HUES64 (cell line): ENCODE measurements around the gene RBM33.

ENCODE experiments used
- H3K27ac ChIP-seq: 2 replicates; pipeline ENCODE4 v1.7.0; 2013; ENCODE audit warnings: low read depth, low read length, inconsistent platforms
- H3K27me3 ChIP-seq: 2 replicates; pipeline ENCODE4 v1.6.1; 2013; ENCODE audit warnings: mild to moderate bottlenecking, low read length; ENCODE audit not compliant: insufficient read depth
- H3K36me3 ChIP-seq: 2 replicates; pipeline ENCODE4 v1.6.1; 2013; ENCODE audit warnings: mild to moderate bottlenecking, low read length; ENCODE audit not compliant: insufficient read depth
- H3K4me1 ChIP-seq: 2 replicates; pipeline ENCODE4 v1.6.1; 2013; ENCODE audit warnings: mild to moderate bottlenecking, low read length, moderate library complexity; ENCODE audit not compliant: insufficient read depth
- H3K4me3 ChIP-seq: 2 replicates; pipeline ENCODE4 v1.5.1; 2013; ENCODE audit warnings: mild to moderate bottlenecking, low read length, moderate library complexity
- H3K9ac ChIP-seq: 2 replicates; pipeline ENCODE4 v1.6.1; 2013; ENCODE audit warnings: mild to moderate bottlenecking, low read depth, low read length
- H3K9me3 ChIP-seq: 2 replicates; pipeline ENCODE4 v1.6.1; 2013; ENCODE audit warnings: low read depth, low read length; ENCODE audit not compliant: insufficient read depth
- WGBS: fragments of 150-250, 120-280 bp; methylation state at CpG from one replicate; pipeline ENCODE4 v1.1.7; 2013; ENCODE audit warnings: missing lambda C conversion rate; 5-methylcytosine and 5-hydroxymethylcytosine counted together

Gene RBM33

DNA sequence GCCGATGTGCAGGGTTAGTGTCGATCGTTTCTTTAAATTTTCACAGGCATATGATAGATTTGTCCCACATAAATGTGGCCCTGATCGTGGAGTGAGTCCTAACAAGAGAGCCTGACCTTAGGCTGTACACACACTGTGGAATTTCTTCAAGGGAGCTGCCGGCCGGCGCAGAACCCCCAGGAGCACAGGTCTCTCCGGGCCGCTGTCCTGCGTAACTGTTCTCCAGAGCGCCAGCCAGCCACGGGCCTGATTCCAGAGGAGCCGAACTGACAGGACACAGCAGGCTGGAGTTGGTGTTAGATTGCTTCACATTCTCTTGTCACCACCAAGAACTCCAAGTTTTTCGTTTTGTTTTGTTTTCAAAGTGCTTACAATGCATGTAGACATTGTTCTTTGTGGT is 130.5 kb downstream of the RBM33 start:
- H3K27me3 ChIP-seq = no peaks in the 10 kb centered on the region
- H3K4me1 ChIP-seq = no peaks in the 10 kb centered on the region
- H3K9me3 ChIP-seq = no peaks in the 10 kb centered on the region
- no peak overlapping the region for H3K4me3 ChIP-seq
- H3K9ac ChIP-seq = no peak overlapping the region
- no peak overlapping the region for H3K27ac ChIP-seq
- WGBS = 96% methylated on average over 14 of the region's 14 CpGs
- peaks cover 82% of the 10 kb centered on the region for H3K36me3 ChIP-seq

DNA sequence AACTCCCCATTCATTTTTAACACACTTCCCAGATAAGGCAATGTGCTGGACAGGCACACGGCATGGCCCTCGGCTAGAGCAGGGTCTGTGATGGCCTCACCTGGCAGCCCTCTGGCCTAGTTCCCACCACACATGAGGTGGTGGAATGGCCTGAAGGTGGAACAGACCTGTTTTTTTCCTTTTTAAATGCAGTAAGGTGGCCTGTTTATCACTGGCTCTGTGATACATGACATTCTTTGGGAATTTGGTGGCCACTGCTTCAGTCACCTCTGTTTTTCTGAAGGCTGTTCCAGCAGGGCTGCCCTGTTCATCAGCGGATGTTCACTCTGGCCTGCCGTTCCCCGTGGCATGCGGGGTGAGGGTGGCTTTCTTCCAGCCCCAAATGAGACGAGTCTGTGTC is 131.2 kb downstream of the RBM33 start:
- Histone ChIP-seq H3K4me1 (no peaks in the 10 kb centered on the region), H3K27ac (no peak overlapping the region), H3K36me3 (peaks cover 75% of the 10 kb centered on the region), H3K27me3 (no peaks in the 10 kb centered on the region), H3K4me3 (no peak overlapping the region), H3K9me3 (no peaks in the 10 kb centered on the region), H3K9ac (no peak overlapping the region)
- 97% methylated on average over 7 of the region's 7 CpGs for WGBS

GRCh38 chr7:155776606-155777005 is 132.1 kb downstream of the RBM33 start:
- Histone ChIP-seq H3K27me3 (no peaks in the 10 kb centered on the region), H3K4me1 (no peaks in the 10 kb centered on the region), H3K4me3 (no peak overlapping the region), H3K36me3 (peaks cover 67% of the 10 kb centered on the region), H3K27ac (no peak overlapping the region), H3K9ac (no peak overlapping the region), H3K9me3 (no peaks in the 10 kb centered on the region)
- WGBS = 94% methylated on average over 8 of the region's 8 CpGs

GRCh38 chr7:155778349-155778748 is 133.9 kb downstream of the RBM33 start:
- 91% methylated on average over 6 of the region's 6 CpGs for WGBS
- peaks cover 53% of the 10 kb centered on the region for H3K36me3 ChIP-seq
- no peaks in the 10 kb centered on the region for H3K4me1 ChIP-seq
- H3K9me3 ChIP-seq = no peaks in the 10 kb centered on the region
- H3K27me3 ChIP-seq = no peaks in the 10 kb centered on the region
- no peak overlapping the region for H3K27ac ChIP-seq
- no peak overlapping the region for H3K9ac ChIP-seq
- H3K4me3 ChIP-seq = no peak overlapping the region

- WGBS = 97% methylated on average over 24 of the region's 24 CpGs
- Histone ChIP-seq H3K4me3 (no peak overlapping the region), H3K36me3 (peaks cover 29% of the 10 kb centered on the region), H3K9me3 (no peaks in the 10 kb centered on the region), H3K27me3 (peaks cover 5% of the 10 kb centered on the region; the same call in 1 of the 2 replicates), H3K4me1 (no peaks in the 10 kb centered on the region), H3K9ac (no peak overlapping the region), H3K27ac (no peak overlapping the region)
These were observed 136.4 kb downstream of the RBM33 start for GRCh38 chr7:155780884-155781283.

DNA sequence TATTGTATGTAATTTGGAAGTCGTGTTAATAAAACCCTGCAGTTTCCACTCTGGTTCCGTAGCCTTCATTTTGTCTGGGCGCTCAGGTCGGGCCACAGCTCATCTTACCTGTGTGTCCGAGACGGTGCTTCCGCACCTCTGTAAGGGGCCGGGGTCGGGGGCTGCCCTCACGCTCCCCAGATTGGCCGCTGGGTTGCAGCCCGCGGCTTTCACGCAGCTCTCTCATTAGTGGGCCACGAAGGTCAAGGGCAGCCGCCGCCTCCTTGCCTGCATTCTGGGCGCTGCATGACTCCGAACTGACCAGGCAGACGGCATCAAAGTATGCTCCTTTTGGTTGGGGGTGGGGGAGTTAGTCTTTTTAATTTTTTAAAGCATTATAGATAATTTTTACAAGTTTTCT is 137.0 kb downstream of the RBM33 start:
- 95% methylated on average over 20 of the region's 20 CpGs for WGBS
- H3K36me3 ChIP-seq = peaks cover 23% of the 10 kb centered on the region

DNA sequence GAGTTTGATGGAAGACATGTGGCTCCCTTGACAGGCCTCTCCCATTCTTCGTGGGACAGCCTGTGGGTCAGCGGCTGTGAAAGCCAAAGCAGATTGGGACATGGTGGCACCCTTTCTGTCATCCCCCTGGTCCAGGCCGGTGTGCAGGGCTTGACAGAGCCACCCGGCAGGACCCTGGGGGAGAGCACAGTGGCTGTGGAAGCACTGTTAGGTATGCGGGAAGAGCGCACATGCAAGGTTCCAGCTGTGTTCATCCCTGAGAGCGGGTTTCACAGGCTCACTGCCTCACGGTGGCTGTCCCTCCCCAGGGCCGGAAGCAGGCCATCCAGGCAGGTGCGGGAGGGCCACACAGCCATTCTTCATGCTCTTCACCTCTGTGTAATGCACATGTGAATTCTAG is 138.0 kb downstream of the RBM33 start:
- Histone ChIP-seq H3K36me3 (peaks cover 14% of the 10 kb centered on the region), H3K27ac (no peak overlapping the region), H3K9me3 (no peaks in the 10 kb centered on the region), H3K4me3 (no peak overlapping the region), H3K27me3 (peaks cover 21% of the 10 kb centered on the region), H3K9ac (no peak overlapping the region), H3K4me1 (no peaks in the 10 kb centered on the region)
- WGBS = 89% methylated on average over 10 of the region's 10 CpGs

More for the DNA sequence above, 137.0 kb downstream of the RBM33 start:
- Histone ChIP-seq H3K4me1 (no peaks in the 10 kb centered on the region), H3K27me3 (peaks cover 11% of the 10 kb centered on the region), H3K27ac (no peak overlapping the region), H3K4me3 (no peak overlapping the region), H3K9me3 (no peaks in the 10 kb centered on the region), H3K9ac (no peak overlapping the region)

DNA sequence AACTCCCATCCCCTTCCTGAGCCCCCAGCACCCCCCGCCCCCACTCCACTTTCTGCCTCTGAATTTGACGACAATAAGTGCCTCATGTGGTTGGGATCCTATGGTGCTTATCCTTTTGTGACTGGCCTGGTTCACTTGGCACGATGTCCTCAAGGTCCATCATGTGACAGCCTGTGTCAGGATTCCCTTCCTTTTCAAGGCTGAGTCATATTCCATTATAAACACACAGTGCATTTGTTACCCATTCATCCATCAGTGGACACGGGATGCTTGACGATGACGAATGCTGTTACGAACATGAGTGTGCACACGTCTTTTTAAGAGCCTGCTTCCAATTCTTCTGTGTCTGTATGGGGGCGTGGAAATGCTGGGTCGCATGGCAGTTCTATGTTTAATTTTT is 141.1 kb downstream of the RBM33 start:
- Histone ChIP-seq H3K27ac (no peak overlapping the region), H3K4me3 (no peak overlapping the region), H3K9ac (no peak overlapping the region), H3K36me3 (no peaks in the 10 kb centered on the region; the same call in 1 of the 2 replicates), H3K27me3 (peaks cover 27% of the 10 kb centered on the region), H3K4me1 (no peaks in the 10 kb centered on the region), H3K9me3 (no peaks in the 10 kb centered on the region)
- WGBS = 91% methylated on average over 10 of the region's 10 CpGs

DNA sequence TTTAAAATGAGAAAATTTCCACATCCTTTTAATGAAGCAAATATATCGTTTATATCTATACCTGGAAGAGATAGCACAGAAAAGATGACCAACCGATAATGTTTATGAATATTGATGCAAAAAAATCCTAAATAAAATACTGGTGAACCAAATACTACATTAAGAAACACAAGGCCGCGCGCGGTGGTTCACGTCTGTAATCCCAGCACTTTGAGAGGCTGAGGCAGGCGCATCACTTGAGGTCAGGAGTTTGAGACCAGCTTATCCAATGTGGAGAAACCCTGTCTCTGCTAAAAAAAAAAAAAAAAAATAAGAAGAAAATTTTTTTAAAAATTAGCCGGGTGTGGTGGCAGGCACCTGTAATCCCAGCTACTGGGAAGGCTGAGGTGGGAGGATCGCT is 142.0 kb downstream of the RBM33 start:
- 88% methylated on average over 9 of the region's 10 CpGs for WGBS

GRCh38 chr7:155787171-155787851 is 142.8 kb downstream of the RBM33 start:
- H3K4me1 ChIP-seq = no peaks in the 10 kb centered on the region
- H3K9ac ChIP-seq = peak overlapping the region; percentile 52
- no peaks in the 10 kb centered on the region for H3K9me3 ChIP-seq
- H3K4me3 ChIP-seq = peak overlapping the region; percentile 62
- H3K27me3 ChIP-seq = peaks cover 27% of the 10 kb centered on the region
- H3K27ac ChIP-seq = no peak overlapping the region
- no peaks in the 10 kb centered on the region for H3K36me3 ChIP-seq
- 1% methylated on average over 68 of the region's 68 CpGs for WGBS

More for the DNA sequence above, 142.0 kb downstream of the RBM33 start:
- H3K27ac ChIP-seq = no peak overlapping the region
- no peak overlapping the region; the same call in 1 of the 2 replicates for H3K4me3 ChIP-seq
- no peak overlapping the region for H3K9ac ChIP-seq
- H3K27me3 ChIP-seq = peaks cover 27% of the 10 kb centered on the region
- no peaks in the 10 kb centered on the region for H3K4me1 ChIP-seq
- no peaks in the 10 kb centered on the region for H3K9me3 ChIP-seq
- H3K36me3 ChIP-seq = no peaks in the 10 kb centered on the region

DNA sequence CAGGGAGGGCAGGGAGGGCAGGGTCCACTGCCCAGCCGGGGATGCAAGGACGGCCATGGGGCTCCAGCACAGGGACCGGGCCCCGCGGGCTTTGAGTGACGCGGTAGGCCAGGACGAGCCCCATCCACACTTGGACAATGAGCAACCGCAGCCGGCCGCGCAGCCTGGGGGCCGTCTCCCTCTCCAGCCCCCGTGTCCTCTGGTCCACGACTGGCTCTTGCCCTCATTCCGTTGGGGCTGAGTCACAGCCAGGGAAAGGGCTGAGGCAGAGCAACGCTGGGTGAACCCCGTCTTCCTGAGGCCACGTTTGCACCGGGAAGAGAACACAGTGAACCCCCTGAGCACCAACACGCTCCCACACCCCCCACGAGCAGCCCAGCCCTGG is 144.1 kb downstream of the RBM33 start:
- H3K9me3 ChIP-seq = no peaks in the 10 kb centered on the region
- no peaks in the 10 kb centered on the region for H3K4me1 ChIP-seq
- no peak overlapping the region for H3K27ac ChIP-seq
- no peak overlapping the region for H3K9ac ChIP-seq
- 93% methylated on average over 22 of the region's 22 CpGs for WGBS
- H3K27me3 ChIP-seq = peaks cover 27% of the 10 kb centered on the region
- no peaks in the 10 kb centered on the region for H3K36me3 ChIP-seq
- H3K4me3 ChIP-seq = no peak overlapping the region
